GM12878 (cell line): ENCODE measurements around the gene LMF1. TPM values are rescaled to one million over a fixed set of nuclear protein-coding genes. Genes with fewer than 3 reads are reported as not detected.

Source experiments
- ATAC-seq: fragments of 200-7000 bp; cut with Tn5 transposase; 3 replicates; pipeline ENCODE4 v1.9.1; 2020; ENCODE audit warnings: mild to moderate bottlenecking, moderate library complexity
- BruUV-seq: library from RNA; stranded (reverse); fragments of 400-500 nt; replicated peaks from 2 replicates; lab custom pipeline; 2021; lab: Mats Ljungman, UMichigan
- CTCF ChIA-PET: fragments of 300-600 bp; sonication (Branson Sonifier 250); formaldehyde crosslinking; extraction: SDS; loops from one replicate; lab custom pipeline; 2021; ENCODE audit warnings: inconsistent platforms; lab: Yijun Ruan, JAX
- POLR2A ChIA-PET: fragments of 350-600 bp; formaldehyde crosslinking; extraction: SDS; loops from one replicate; lab custom pipeline; 2021; ENCODE audit warnings: inconsistent platforms; lab: Charles Lee
- RAD21 ChIA-PET: fragments of 300-600 bp; sonication (Branson Sonifier 250); formaldehyde crosslinking; loops from one replicate; lab custom pipeline; 2023; ENCODE audit warnings: antibody characterized with exemption; ENCODE audit not compliant: unreplicated experiment; lab: Charles Lee
- SMC1A ChIA-PET: fragments of 300-600 bp; sonication (Branson Sonifier 250); formaldehyde crosslinking; loops from one replicate; lab custom pipeline; 2023; ENCODE audit not compliant: unreplicated experiment, uncharacterized antibody; lab: Charles Lee
- DNase-seq: peaks from one replicate; pipeline ENCODE4 v3.0.0-alpha.2; 2011; ENCODE audit warnings: low read depth, low spot score
- FAIRE-seq: peaks from 3 replicates; lab custom pipeline; 2011; peaks lifted over from hg19 to GRCh38; lab: Jason Lieb, UNC
- H2AFZ ChIP-seq: 2 replicates; pipeline ENCODE4 v1.6.0; 2011; ENCODE audit warnings: low read depth, low read length, control low read depth; ENCODE audit not compliant: control insufficient read depth
- H3K27ac ChIP-seq: 2 replicates; pipeline ENCODE4 v1.5.1; 2011; ENCODE audit warnings: control low read depth; ENCODE audit not compliant: control insufficient read depth, insufficient read depth
- H3K27me3 ChIP-seq, 2 experiments: replicated peaks in 1 of 2; 2 replicates each; pipeline versions ENCODE4 v1.6.0 to v1.6.1; 2011; ENCODE audit warnings: low read length in 1 of 2; ENCODE audit not compliant: control insufficient read depth in 2 of 2, insufficient read depth in 2 of 2
- H3K36me3 ChIP-seq, 2 experiments: 2 replicates each; pipeline ENCODE4 v1.5.1; 2011; ENCODE audit warnings: low read length in 1 of 2; ENCODE audit not compliant: control insufficient read depth in 2 of 2, insufficient read depth in 2 of 2
- H3K4me1 ChIP-seq: 2 replicates; pipeline ENCODE4 v1.6.1; 2011; ENCODE audit warnings: mild to moderate bottlenecking, low read length, moderate library complexity, mixed read lengths; ENCODE audit not compliant: control insufficient read depth, insufficient read depth
- H3K4me2 ChIP-seq: 2 replicates; pipeline ENCODE4 v1.6.0; 2011; ENCODE audit warnings: control low read depth; ENCODE audit not compliant: control insufficient read depth, insufficient read depth
- H3K4me3 ChIP-seq: fragments of 200-600 bp; sonication (generic); 2 replicates; pipeline ENCODE4 v1.5.1; 2016
- H3K79me2 ChIP-seq: 2 replicates; pipeline ENCODE4 v1.6.0; 2011; ENCODE audit warnings: low read length; ENCODE audit not compliant: control insufficient read depth, insufficient read depth
- H3K9ac ChIP-seq: 2 replicates; pipeline ENCODE4 v1.8.0; 2011; ENCODE audit warnings: low read length, control low read depth, mixed read lengths; ENCODE audit not compliant: control insufficient read depth, insufficient read depth
- H3K9me3 ChIP-seq: replicated peaks from 3 replicates; pipeline ENCODE4 v1.5.1; 2011; ENCODE audit warnings: mild to moderate bottlenecking, low read length; ENCODE audit not compliant: control insufficient read depth, insufficient read depth
- H4K20me1 ChIP-seq: 2 replicates; pipeline ENCODE4 v1.6.0; 2011; ENCODE audit not compliant: control insufficient read depth, insufficient read depth
- CEBPB ChIP-seq, 2 experiments: fragments of 150-350 bp in 1 of 2; IDR thresholded peaks; 2 replicates each; pipeline ENCODE4 v1.6.1; 2012 to 2014; ENCODE audit warnings: low read depth in 2 of 2, low read length in 2 of 2, borderline replicate concordance in 1 of 2, inconsistent platforms in 1 of 2
- ETV6 ChIP-seq, 2 experiments: fragments of 450-650 bp in 1 of 2; IDR thresholded peaks in 1 of 2; conservative IDR thresholded peaks in 1 of 2; 2 replicates each; pipeline ENCODE4 v1.6.1; 2014; ENCODE audit warnings: antibody characterized with exemption in 1 of 2, borderline replicate concordance in 1 of 2, low read depth in 1 of 2, mild to moderate bottlenecking in 1 of 2, moderate library complexity in 1 of 2
- HDAC2 ChIP-seq: fragments of 200-600 bp; sonication (generic); IDR thresholded peaks from 2 replicates; pipeline ENCODE4 v1.6.1; 2017
- HDAC6 ChIP-seq: fragments of 200-600 bp; sonication (generic); IDR thresholded peaks from one replicate; pipeline ENCODE4 v1.8.0; 2017; ENCODE audit warnings: antibody characterized with exemption; ENCODE audit not compliant: unreplicated experiment
- IRF3 ChIP-seq: fragments of 450-650 bp; IDR thresholded peaks from 2 replicates; pipeline ENCODE4 v1.6.1; 2014; ENCODE audit warnings: mild to moderate bottlenecking
- NFYB ChIP-seq: IDR thresholded peaks from 2 replicates; pipeline ENCODE4 v1.6.1; 2011; ENCODE audit warnings: low read depth, mild to moderate bottlenecking, low read length, improper control_type of control experiment, moderate library complexity; ENCODE audit not compliant: insufficient read depth
- RELA ChIP-seq: fragments of 450-650 bp; IDR thresholded peaks from 2 replicates; pipeline ENCODE4 v1.8.0; 2014; ENCODE audit warnings: borderline replicate concordance; ENCODE audit not compliant: partially characterized antibody
- RUNX3 ChIP-seq: IDR thresholded peaks from 2 replicates; pipeline ENCODE4 v1.6.1; 2012; ENCODE audit warnings: low read length, inconsistent platforms
- SIX5 ChIP-seq: IDR thresholded peaks from 2 replicates; pipeline ENCODE4 v1.6.1; 2011; ENCODE audit warnings: mild to moderate bottlenecking, low read depth, low read length, moderate library complexity; ENCODE audit not compliant: severe bottlenecking
- SMAD5 ChIP-seq: IDR thresholded peaks from 2 replicates; pipeline ENCODE4 v1.6.1; 2016; ENCODE audit warnings: antibody characterized with exemption, low read depth
- SREBF2 ChIP-seq: IDR thresholded peaks from 2 replicates; pipeline ENCODE4 v1.6.1; 2012; ENCODE audit warnings: mild to moderate bottlenecking, low read length
- SUZ12 ChIP-seq: fragments of 200-600 bp; sonication (generic); IDR thresholded peaks from one replicate; pipeline ENCODE4 v1.6.1; 2018; ENCODE audit warnings: antibody characterized with exemption, mild to moderate bottlenecking; ENCODE audit not compliant: unreplicated experiment
- ZNF687 ChIP-seq: fragments of 450-650 bp; IDR thresholded peaks from 2 replicates; pipeline ENCODE4 v1.6.1; 2017; ENCODE audit warnings: mild to moderate bottlenecking, moderate library complexity
- WGBS: methylation state at CpG from one replicate; pipeline ENCODE4 v1.1.6; 2016; ENCODE audit warnings: low lambda C conversion rate; ENCODE audit not compliant: insufficient replicate concordance, insufficient coverage; ENCODE audit errors: missing lambda C conversion rate; 5-methylcytosine and 5-hydroxymethylcytosine counted together
- in situ Hi-C: fragments of 300-500 bp; cut with MboI; formaldehyde crosslinking; loops from 9 replicates; pipeline ENCODE4 v1.14.3; 2018; ENCODE audit warnings: mixed read lengths
- intact Hi-C: fragments of 100-400 bp; cut with micrococcal nuclease; formaldehyde crosslinking; loops from one replicate; pipeline ENCODE4 v1.14.2; 2022; ENCODE audit not compliant: unreplicated experiment
- polyA plus RNA-seq, 11 experiments: library from polyadenylated mRNA; depleted of rRNA in 4 of 11; unstranded in 6 of 11; stranded (reverse) in 5 of 11; fragments of >200 nt; fragmentation: Nextera tagmentation in 4 of 11; fragmentation: Illumina TruSeq in 1 of 11; extraction: Ambion mirVana in 4 of 11; extraction: Trizol in 1 of 11; gene quantifications; 1 replicate in 1 of 11; 2 replicates in 10 of 11; pipeline versions ENCODE4 v1.2.1 to v1.2.3, GENCODE V29; 2011 to 2016; ENCODE audit warnings: inconsistent platforms in 2 of 11, missing spikeins in 2 of 11, low read depth in 1 of 11
- total RNA-seq, 4 experiments: library from RNA; depleted of rRNA in 3 of 4; stranded (reverse); fragments of >200 nt in 3 of 4; fragmentation: Illumina TruSeq in 1 of 4; extraction: Trizol in 1 of 4; gene quantifications; 2 replicates each; pipeline versions ENCODE4 v1.2.1 to v1.2.3, GENCODE V29; 2013 to 2021

The LMF1 gene
- total and polyA plus RNA-seq, 10 of the 15 experiments (the other 5 are each of a cell fraction or from before 2014, with no cell fraction given), result 0.18 to 3.2 (median 1.4) TPM; not detected in 1

- H3K9me3 ChIP-seq, result no peaks in the 10 kb centered on the region; the same call in 2 of the 3 replicates
- no peaks in the 10 kb centered on the region for H3K27me3 ChIP-seq
- ChIA-PET SMC1A (no interaction called here), POLR2A (no interaction called here), RAD21 (no interaction called here), CTCF (no interaction called here)
- TF ChIP-seq HDAC6, result no peak
- no peak for TF ChIP-seq HDAC2
- no peak for TF ChIP-seq SUZ12
- no peak for TF ChIP-seq SMAD5
- intact Hi-C loops, result no loop called here
- H3K4me3 ChIP-seq, result no peak overlapping the region
- no peak for DNase-seq
- in situ Hi-C loops, result no loop called here
- 66% methylated on average over 15 of the region's 15 CpGs for WGBS
- no peak for ATAC-seq
- H3K79me2 ChIP-seq, result no peaks in the 10 kb centered on the region
- no peaks in the 10 kb centered on the region for H3K36me3 ChIP-seq
- no peak overlapping the region for H3K27ac ChIP-seq
- H2AFZ ChIP-seq, result no peak overlapping the region
- H3K9ac ChIP-seq, result no peak overlapping the region
- H4K20me1 ChIP-seq, result no peaks in the 10 kb centered on the region
- H3K4me2 ChIP-seq, result no peak overlapping the region
- no peaks in the 10 kb centered on the region for H3K4me1 ChIP-seq
- no peak for FAIRE-seq
- no TSS peak for BruUV-seq
Observed at GRCh38 chr16:933581-933980, 37.2 kb downstream of the LMF1 start.

GRCh38 chr16:932831-933330 lies 37.9 kb downstream of the LMF1 start:
- DNase-seq (no peak), ATAC-seq (no peak), FAIRE-seq (no peak)
- Histone ChIP-seq H3K27me3 (no peaks in the 10 kb centered on the region), H3K79me2 (no peaks in the 10 kb centered on the region), H3K9ac (no peak overlapping the region), H3K4me3 (no peak overlapping the region), H3K4me2 (no peak overlapping the region), H3K36me3 (no peaks in the 10 kb centered on the region), H2AFZ (no peak overlapping the region), H4K20me1 (no peaks in the 10 kb centered on the region), H3K27ac (no peak overlapping the region), H3K4me1 (no peaks in the 10 kb centered on the region), H3K9me3 (no peaks in the 10 kb centered on the region; the same call in 2 of the 3 replicates)
- no TSS peak for BruUV-seq
- ChIA-PET RAD21 (no interaction called here), SMC1A (no interaction called here), CTCF (no interaction called here), POLR2A (no interaction called here)
- 82% methylated on average over 21 of the region's 21 CpGs for WGBS
- in situ Hi-C loops, result no loop called here
- intact Hi-C loops, result no loop called here
- no peak for TF ChIP-seq ETV6 (conservative IDR thresholded peaks at IDR 0.05 in 1 of 2, IDR thresholded peaks at IDR 0.05 in 1 of 2; ENCODE audit: borderline replicate concordance in 1 of 2, low read depth in 1 of 2)
- TF ChIP-seq NFYB, result no peak
- no peak for TF ChIP-seq CEBPB (IDR thresholded peaks at IDR 0.05; ENCODE audit: borderline replicate concordance in 1 of 2, low read depth in 2 of 2, low read length in 2 of 2)
- TF ChIP-seq SREBF2, result no peak
- TF ChIP-seq SIX5, result no peak
- TF ChIP-seq RELA, result no peak
- no peak for TF ChIP-seq ZNF687
- TF ChIP-seq IRF3, result no peak
- no peak for TF ChIP-seq RUNX3
- TF ChIP-seq SUZ12, result no peak
